Adipocyte (in vitro differentiated cells): ENCODE results near the gene SIK3.
A peak's percentile ranks its signal among the peaks of the same experiment; 100 is the strongest.

Experiments
- DNase-seq: peaks from one replicate; pipeline ENCODE4 v3.0.0-alpha.2; 2015; ENCODE audit warnings: low read depth
- H3K27me3 ChIP-seq: replicated peaks from 2 replicates; pipeline ENCODE4 v1.7.0; 2013; ENCODE audit warnings: mild to moderate bottlenecking, low read length, moderate library complexity; ENCODE audit not compliant: control insufficient read depth, insufficient read depth
- H3K36me3 ChIP-seq: 2 replicates; pipeline ENCODE4 v1.7.0; 2013; ENCODE audit warnings: low read length, mild to moderate bottlenecking, moderate library complexity; ENCODE audit not compliant: control insufficient read depth, insufficient read depth, severe bottlenecking
- H3K4me1 ChIP-seq: 2 replicates; pipeline ENCODE4 v1.7.0; 2013; ENCODE audit warnings: mild to moderate bottlenecking, low read length, moderate library complexity; ENCODE audit not compliant: control insufficient read depth, insufficient read depth
- H3K4me3 ChIP-seq: 2 replicates; pipeline ENCODE4 v1.7.0; 2013; ENCODE audit warnings: mild to moderate bottlenecking, low read length, moderate library complexity
- H3K9ac ChIP-seq: 2 replicates; pipeline ENCODE4 v1.7.0; 2013; ENCODE audit warnings: mild to moderate bottlenecking, low read length, moderate library complexity
- H3K9me3 ChIP-seq: 2 replicates; pipeline ENCODE4 v1.7.0; 2013; ENCODE audit warnings: mild to moderate bottlenecking, low read length, moderate library complexity; ENCODE audit not compliant: control insufficient read depth

Gene SIK3

DNA sequence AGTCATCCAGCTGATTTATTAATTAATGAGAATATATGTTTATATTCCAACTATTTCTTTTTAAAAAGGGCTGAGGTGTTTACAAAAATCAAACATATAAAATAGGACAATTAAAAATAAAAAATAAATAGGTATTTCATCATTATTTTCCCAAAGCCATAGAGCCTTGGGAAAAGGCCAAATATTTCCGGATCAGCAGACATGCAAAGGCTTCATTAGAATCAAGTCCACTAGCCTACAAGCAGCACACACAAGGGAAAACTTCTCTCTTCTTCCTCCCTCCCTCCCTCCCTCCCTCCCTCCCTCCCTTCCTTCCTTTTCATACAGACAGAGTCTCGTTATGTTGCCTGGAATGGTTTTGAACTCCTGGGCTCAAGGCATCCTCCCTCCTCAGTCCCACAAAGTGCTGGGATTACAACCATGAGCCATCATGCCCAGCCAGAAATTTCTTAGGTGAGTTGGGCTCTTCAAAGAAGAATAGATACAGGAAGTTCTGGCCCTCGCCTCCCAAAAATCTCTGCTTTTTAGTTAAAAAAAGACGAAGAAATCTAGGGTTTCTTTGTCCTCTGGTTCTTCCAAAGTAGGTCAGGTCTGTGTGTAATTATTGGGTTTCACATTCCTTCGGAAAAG lies 121.2 kb downstream of the SIK3 start:
- peak; percentile 38 for DNase-seq
- Histone ChIP-seq H3K4me1 (peaks cover 26% of the 10 kb centered on the region), H3K27me3 (no peaks in the 10 kb centered on the region), H3K9ac (no peak overlapping the region), H3K36me3 (no peaks in the 10 kb centered on the region), H3K4me3 (no peak overlapping the region), H3K9me3 (no peaks in the 10 kb centered on the region)

DNA sequence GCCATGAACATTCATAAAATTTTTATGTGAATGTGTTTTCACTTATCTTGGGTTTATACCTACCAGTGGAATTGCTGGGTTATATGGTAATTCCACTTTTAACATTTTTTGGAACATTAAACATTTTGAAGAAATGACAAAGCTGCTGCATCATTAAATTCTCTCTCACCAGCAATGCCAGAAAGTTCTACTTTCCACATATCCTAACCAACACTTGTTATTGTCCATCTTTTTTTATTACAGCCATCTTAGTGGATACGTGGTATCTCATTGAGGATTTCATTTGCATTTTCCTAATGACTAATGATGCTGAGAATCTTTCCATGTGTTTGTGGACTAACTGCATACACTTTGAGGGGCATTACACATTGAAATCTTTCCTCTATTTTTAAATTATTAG lies 122.6 kb downstream of the SIK3 start:
- H3K9me3 ChIP-seq = no peaks in the 10 kb centered on the region
- H3K36me3 ChIP-seq = no peaks in the 10 kb centered on the region
- no peak overlapping the region for H3K9ac ChIP-seq
- H3K4me1 ChIP-seq = peaks cover 16% of the 10 kb centered on the region
- no peak for DNase-seq
- no peak overlapping the region for H3K4me3 ChIP-seq
- H3K27me3 ChIP-seq = no peaks in the 10 kb centered on the region

GRCh38 chr11:116973270-116973669 lies 125.0 kb downstream of the SIK3 start:
- no peak for DNase-seq
- no peak overlapping the region for H3K4me3 ChIP-seq

GRCh38 chr11:116972691-116973090 lies 125.5 kb downstream of the SIK3 start:
- no peaks in the 10 kb centered on the region for H3K9me3 ChIP-seq
- no peak overlapping the region for H3K4me3 ChIP-seq
- peaks cover 15% of the 10 kb centered on the region for H3K4me1 ChIP-seq
- no peaks in the 10 kb centered on the region for H3K27me3 ChIP-seq
- no peaks in the 10 kb centered on the region for H3K36me3 ChIP-seq
- H3K9ac ChIP-seq = no peak overlapping the region
- DNase-seq = no peak

More at GRCh38 chr11:116973270-116973669, 125.0 kb downstream of the SIK3 start:
- H3K9ac ChIP-seq = no peak overlapping the region
- no peaks in the 10 kb centered on the region for H3K27me3 ChIP-seq
- H3K9me3 ChIP-seq = no peaks in the 10 kb centered on the region
- peaks cover 15% of the 10 kb centered on the region for H3K4me1 ChIP-seq
- H3K36me3 ChIP-seq = no peaks in the 10 kb centered on the region

GRCh38 chr11:116970485-116971292 lies 127.5 kb downstream of the SIK3 start:
- peaks cover 4% of the 10 kb centered on the region for H3K4me1 ChIP-seq
- peak; percentile 14 for DNase-seq
- H3K36me3 ChIP-seq = no peaks in the 10 kb centered on the region
- H3K9ac ChIP-seq = no peak overlapping the region
- no peaks in the 10 kb centered on the region for H3K9me3 ChIP-seq
- no peak overlapping the region for H3K4me3 ChIP-seq
- H3K27me3 ChIP-seq = no peaks in the 10 kb centered on the region

GRCh38 chr11:116969694-116970093 lies 128.5 kb downstream of the SIK3 start:
- H3K27me3 ChIP-seq = no peaks in the 10 kb centered on the region
- H3K9me3 ChIP-seq = no peaks in the 10 kb centered on the region
- DNase-seq = no peak
- no peaks in the 10 kb centered on the region for H3K36me3 ChIP-seq
- no peak overlapping the region for H3K9ac ChIP-seq
- no peak overlapping the region for H3K4me3 ChIP-seq
- peaks cover 4% of the 10 kb centered on the region for H3K4me1 ChIP-seq

DNA sequence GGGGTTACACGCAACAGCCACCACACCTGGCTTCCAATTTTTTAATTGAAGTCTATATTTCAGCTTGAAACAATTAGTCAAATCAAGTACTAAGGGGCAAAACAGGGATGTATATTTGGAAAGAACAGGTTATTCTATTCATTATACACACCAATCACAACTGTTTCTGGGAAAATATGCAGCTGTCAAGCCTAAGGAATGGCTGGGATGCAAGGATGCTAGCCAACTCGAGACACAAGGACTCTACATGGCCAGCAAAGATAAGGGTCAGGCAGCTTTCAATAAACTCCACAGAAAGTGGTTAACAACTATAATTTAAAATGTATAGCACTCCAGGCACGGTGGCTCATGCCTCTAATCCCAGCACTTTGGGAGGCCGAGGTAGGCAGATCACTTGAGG lies 134.0 kb downstream of the SIK3 start:
- no peaks in the 10 kb centered on the region for H3K9me3 ChIP-seq
- no peak for DNase-seq
- H3K36me3 ChIP-seq = no peaks in the 10 kb centered on the region
- H3K9ac ChIP-seq = no peak overlapping the region
- H3K27me3 ChIP-seq = no peaks in the 10 kb centered on the region
- no peak overlapping the region for H3K4me3 ChIP-seq
- peaks cover 11% of the 10 kb centered on the region for H3K4me1 ChIP-seq

- H3K9me3 ChIP-seq = no peaks in the 10 kb centered on the region
- H3K9ac ChIP-seq = no peak overlapping the region
- no peak for DNase-seq
- no peak overlapping the region for H3K4me3 ChIP-seq
- no peaks in the 10 kb centered on the region for H3K27me3 ChIP-seq
- H3K36me3 ChIP-seq = no peaks in the 10 kb centered on the region
- H3K4me1 ChIP-seq = peaks cover 11% of the 10 kb centered on the region
Observed at GRCh38 chr11:116963813-116964212, 134.4 kb downstream of the SIK3 start.

- peak; percentile 44 for DNase-seq
- H3K4me3 ChIP-seq = no peak overlapping the region
- H3K36me3 ChIP-seq = no peaks in the 10 kb centered on the region
- peaks cover 11% of the 10 kb centered on the region for H3K4me1 ChIP-seq
- no peak overlapping the region for H3K9ac ChIP-seq
- H3K9me3 ChIP-seq = no peaks in the 10 kb centered on the region
- no peaks in the 10 kb centered on the region for H3K27me3 ChIP-seq
Observed at GRCh38 chr11:116962108-116962507, 136.1 kb downstream of the SIK3 start.

DNA sequence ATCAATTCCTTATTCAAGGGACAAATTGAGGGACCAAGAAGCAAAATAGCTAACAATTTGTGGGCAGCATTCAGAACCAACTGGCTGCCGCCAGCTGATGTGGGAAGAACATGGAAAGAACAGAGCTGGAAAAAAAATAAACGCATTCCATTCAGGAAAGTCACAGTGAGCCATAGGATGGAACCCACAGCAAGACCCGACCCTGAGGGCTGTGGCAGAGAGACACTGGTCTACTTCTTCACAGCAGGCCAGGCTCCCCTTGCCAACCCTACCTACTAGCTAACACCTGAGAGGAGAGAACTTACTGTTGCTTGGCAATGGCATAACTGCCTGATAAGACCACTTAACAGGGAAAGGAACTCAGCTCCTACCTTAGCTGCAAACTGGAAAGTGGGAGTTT lies 137.3 kb downstream of the SIK3 start:
- Histone ChIP-seq H3K4me1 (peaks cover 11% of the 10 kb centered on the region), H3K9me3 (no peaks in the 10 kb centered on the region), H3K36me3 (peaks cover 9% of the 10 kb centered on the region), H3K9ac (no peak overlapping the region), H3K27me3 (no peaks in the 10 kb centered on the region), H3K4me3 (no peak overlapping the region)
- DNase-seq = peak; percentile 72

GRCh38 chr11:116958246-116958645 lies 140.0 kb downstream of the SIK3 start:
- peak; percentile 22 for DNase-seq
- H3K9ac ChIP-seq = no peak overlapping the region
- no peak overlapping the region for H3K4me3 ChIP-seq
- no peaks in the 10 kb centered on the region for H3K9me3 ChIP-seq
- no peaks in the 10 kb centered on the region for H3K27me3 ChIP-seq
- peaks cover 26% of the 10 kb centered on the region for H3K36me3 ChIP-seq
- H3K4me1 ChIP-seq = peaks cover 11% of the 10 kb centered on the region
